Gastroesophageal sphincter (tissue), 3 donors: Measurements from ENCODE around the gene AGBL5.

Experiments used
- POLR2A ChIP-seq, 2 donors: fragments of 450-650 bp; IDR thresholded peaks; one replicate each; pipeline ENCODE4 v1.6.1; 2017; ENCODE audit warnings: antibody characterized with exemption in 2 of 2, mild to moderate bottlenecking in 2 of 2, moderate library complexity in 1 of 2
- POLR2AphosphoS5 ChIP-seq: sonication (generic); formaldehyde crosslinking; IDR thresholded peaks from one replicate; pipeline ENCODE4 v1.6.1; 2017; ENCODE audit warnings: antibody characterized with exemption
- TF ChIP-seq, protein P1 (sequence below), 4 experiments: fragments of 200-600 bp in 2 of 4; fragments of 450-650 bp in 2 of 4; sonication (generic) in 1 of 4; IDR thresholded peaks; one replicate each; pipeline ENCODE4 v1.5.1; 2017 to 2019; ENCODE audit warnings: antibody characterized with exemption in 4 of 4, mild to moderate bottlenecking in 2 of 4, moderate library complexity in 2 of 4

DNA sequence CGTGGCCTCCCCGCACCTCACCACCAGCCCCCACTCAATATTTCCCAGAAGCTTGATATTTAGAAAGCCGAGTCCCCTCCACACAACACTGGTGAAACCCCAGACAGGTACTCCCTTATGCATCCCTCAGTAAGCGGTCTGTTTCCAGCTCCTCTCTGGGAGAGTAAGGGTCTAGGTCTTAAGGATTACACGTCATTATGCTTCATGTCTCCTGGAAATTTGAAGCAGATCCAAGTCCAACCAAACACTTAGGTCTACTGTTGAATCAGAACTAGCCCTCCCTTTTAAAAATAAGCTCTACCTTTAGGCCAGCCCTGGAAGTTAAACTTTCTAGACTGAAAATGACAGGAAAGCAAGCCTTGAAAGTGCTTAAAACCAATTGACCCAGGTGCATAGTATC is 21.5 kb downstream of the AGBL5 start:
- TF ChIP-seq, protein P1, sequence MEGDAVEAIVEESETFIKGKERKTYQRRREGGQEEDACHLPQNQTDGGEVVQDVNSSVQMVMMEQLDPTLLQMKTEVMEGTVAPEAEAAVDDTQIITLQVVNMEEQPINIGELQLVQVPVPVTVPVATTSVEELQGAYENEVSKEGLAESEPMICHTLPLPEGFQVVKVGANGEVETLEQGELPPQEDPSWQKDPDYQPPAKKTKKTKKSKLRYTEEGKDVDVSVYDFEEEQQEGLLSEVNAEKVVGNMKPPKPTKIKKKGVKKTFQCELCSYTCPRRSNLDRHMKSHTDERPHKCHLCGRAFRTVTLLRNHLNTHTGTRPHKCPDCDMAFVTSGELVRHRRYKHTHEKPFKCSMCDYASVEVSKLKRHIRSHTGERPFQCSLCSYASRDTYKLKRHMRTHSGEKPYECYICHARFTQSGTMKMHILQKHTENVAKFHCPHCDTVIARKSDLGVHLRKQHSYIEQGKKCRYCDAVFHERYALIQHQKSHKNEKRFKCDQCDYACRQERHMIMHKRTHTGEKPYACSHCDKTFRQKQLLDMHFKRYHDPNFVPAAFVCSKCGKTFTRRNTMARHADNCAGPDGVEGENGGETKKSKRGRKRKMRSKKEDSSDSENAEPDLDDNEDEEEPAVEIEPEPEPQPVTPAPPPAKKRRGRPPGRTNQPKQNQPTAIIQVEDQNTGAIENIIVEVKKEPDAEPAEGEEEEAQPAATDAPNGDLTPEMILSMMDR (IDR thresholded peaks at IDR 0.05): no peak
- TF ChIP-seq POLR2A (IDR thresholded peaks at IDR 0.05): no peak
- TF ChIP-seq POLR2AphosphoS5: no peak
